ENCODE measurements around the gene GPR55. TPM values are rescaled to one million over a fixed set of nuclear protein-coding genes. Genes with fewer than 3 reads are reported as not detected.

Gene GPR55
- total RNA-seq, 1 experiment from 2014 or later = not detected

DNA sequence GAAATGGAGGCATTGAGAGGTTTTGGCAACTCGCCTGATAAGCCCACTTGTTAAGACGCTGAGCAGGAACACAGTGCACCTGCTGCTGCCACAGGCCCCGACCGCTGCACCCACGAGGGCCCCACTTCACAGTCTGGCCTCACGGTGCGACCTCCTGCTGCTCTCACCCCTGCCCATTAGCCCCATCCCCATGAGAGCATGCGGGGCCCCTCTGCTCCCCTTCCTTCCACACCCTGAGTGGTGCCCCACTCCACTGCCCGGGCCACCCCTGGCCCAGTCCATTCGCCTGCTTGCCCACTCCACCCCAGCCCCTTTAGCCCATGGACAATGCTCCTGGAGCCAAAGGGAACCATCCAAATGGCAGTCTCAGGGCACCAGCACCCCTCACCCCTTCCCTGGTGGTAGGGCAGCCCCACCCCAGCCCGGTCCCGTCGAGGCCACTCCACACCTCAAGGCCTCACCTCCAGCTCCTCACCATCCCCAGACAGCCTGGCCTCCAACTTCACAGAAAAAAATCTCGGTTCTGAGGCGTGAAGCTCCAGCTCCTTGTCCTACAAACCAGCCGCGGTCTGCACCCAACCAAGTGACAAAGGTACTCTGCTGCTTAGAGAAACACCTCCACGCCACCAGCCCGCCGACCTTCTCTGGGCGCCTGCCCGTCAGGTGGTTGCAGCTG is 6.7 kb upstream of the GPR55 start:
- Histone ChIP-seq H2BK5ac (ENCODE audit: insufficient read length, low read length) (no peak overlapping the region), H3K4me1 (ENCODE audit: insufficient read depth, low read length) (peaks cover 2% of the 10 kb centered on the region; the same call in 1 of the 2 replicates), H3K4ac (ENCODE audit: low read depth, low read length) (no peak overlapping the region), H4K91ac (ENCODE audit: insufficient read length, low read depth, low read length) (no peak overlapping the region), H3K79me2 (ENCODE audit: insufficient read depth, low read length) (no peaks in the 10 kb centered on the region), H3K18ac (ENCODE audit: insufficient read length, low read depth, low read length) (no peak overlapping the region), H3K23ac (ENCODE audit: insufficient read length, low read depth, low read length) (no peak overlapping the region), H2AK5ac (ENCODE audit: insufficient read length, low read length) (no peak overlapping the region), H3K56ac (ENCODE audit: insufficient read length, low read depth, low read length) (no peak overlapping the region), H3K4me2 (ENCODE audit: insufficient read depth, insufficient read length, low read length) (no peak overlapping the region), H4K5ac (ENCODE audit: insufficient read length, low read depth, low read length) (no peak overlapping the region), H3K14ac (ENCODE audit: insufficient read depth, low read length) (peak overlapping the region; percentile 12; the same call in 1 of the 2 replicates), H4K20me1 (ENCODE audit: control insufficient read depth, insufficient read depth, insufficient read length) (no peaks in the 10 kb centered on the region), H4K8ac (replicated peaks; ENCODE audit: insufficient read length, low read depth, low read length) (no peak overlapping the region), H3K9ac (ENCODE audit: extremely low read depth, insufficient read length, low read length) (no peak overlapping the region), H2BK20ac (ENCODE audit: low read depth, low read length, poor library complexity, severe bottlenecking) (no peak overlapping the region), H3T11ph (ENCODE audit: low read length) (no peak overlapping the region), H2BK120ac (ENCODE audit: low read depth, low read length, poor library complexity, severe bottlenecking) (no peak overlapping the region), H2AFZ (ENCODE audit: low read length) (no peak overlapping the region), H3K27me3 (ENCODE audit: insufficient read depth, low read length) (no peaks in the 10 kb centered on the region), H3K23me2 (ENCODE audit: insufficient read length, low read depth, low read length, poor library complexity, severe bottlenecking) (no peaks in the 10 kb centered on the region), H2BK12ac (ENCODE audit: insufficient read length, low read depth, low read length) (no peak overlapping the region), H3K9me3 (ENCODE audit: control insufficient read depth, low read depth, low read length) (no peaks in the 10 kb centered on the region), H3K27ac (ENCODE audit: insufficient read length, low read depth, low read length) (no peak overlapping the region), H3K79me1 (ENCODE audit: insufficient read depth, low read depth, low read length, poor library complexity, severe bottlenecking) (no peaks in the 10 kb centered on the region), H2BK15ac (ENCODE audit: low read depth, low read length) (no peak overlapping the region)
- peaks cover 4 to 9% (median 4%) of the 10 kb centered on the region in 3 experiments; a peak in 5 of 7 replicates for H3K36me3 Mint-ChIP-seq (ENCODE audit: insufficient read depth in 1 of 3, low read depth in 3 of 3)
- no peak for TF ChIP-seq CTCF (conservative IDR thresholded peaks at IDR 0.05)
- H3K27ac Mint-ChIP-seq = peak overlapping the region in 1 of 3 experiments; percentile 89; a peak in 2 of 7 replicates
- DNase-seq = peak; percentile 21
- WGBS (ENCODE audit: extremely low coverage, insufficient read length, low lambda C conversion rate) = no CpG with 5 or more reads among the region's 22 CpGs
- H3K27me3 Mint-ChIP-seq (ENCODE audit: low read depth) = no peaks in the 10 kb centered on the region; the same call in 1 of the 2 replicates
- H3K4me3 Mint-ChIP-seq = no peak overlapping the region
- peaks cover 8 to 12% of the 10 kb centered on the region in 2 experiments for H3K9me3 Mint-ChIP-seq
- peaks cover 7 to 22% of the 10 kb centered on the region in 2 experiments for H3K4me1 Mint-ChIP-seq
